Neural progenitor cell (in vitro differentiated cells): ENCODE measurements around the gene CDC42BPG. TPM values are rescaled to one million over a fixed set of nuclear protein-coding genes. Genes with fewer than 3 reads are reported as not detected.
A peak's percentile ranks its signal among the peaks of the same experiment; 100 is the strongest.

Experiments used
- DNase-seq: peaks from one replicate; pipeline ENCODE4 v3.0.0-alpha.2; 2016; ENCODE audit warnings: low spot score
- H2AFZ ChIP-seq: fragments of 200-600 bp; sonication (generic); replicated peaks from 2 replicates; pipeline ENCODE4 v1.6.1; 2016; ENCODE audit warnings: antibody characterized with exemption
- H3F3A ChIP-seq: fragments of 200-600 bp; sonication (generic); 2 replicates; pipeline ENCODE4 v1.6.1; 2016; ENCODE audit warnings: antibody characterized with exemption, low read depth
- H3K27ac ChIP-seq: fragments of 200-600 bp; sonication (generic); 2 replicates; pipeline ENCODE4 v1.5.1; 2016; ENCODE audit warnings: mild to moderate bottlenecking
- H3K27me3 ChIP-seq: fragments of 200-600 bp; sonication (generic); 2 replicates; pipeline ENCODE4 v1.6.1; 2016; ENCODE audit warnings: mild to moderate bottlenecking, moderate library complexity
- H3K36me3 ChIP-seq: fragments of 200-600 bp; sonication (generic); 2 replicates; pipeline ENCODE4 v1.5.1; 2016
- H3K4me1 ChIP-seq: fragments of 200-600 bp; sonication (generic); 2 replicates; pipeline ENCODE4 v1.6.1; 2016; ENCODE audit warnings: mixed run types
- H3K4me2 ChIP-seq: fragments of 200-600 bp; sonication (generic); 2 replicates; pipeline ENCODE4 v1.6.1; 2016
- H3K4me3 ChIP-seq: fragments of 200-600 bp; sonication (generic); 2 replicates; pipeline ENCODE4 v1.5.1; 2016
- H3K79me2 ChIP-seq: fragments of 200-600 bp; sonication (generic); 2 replicates; pipeline ENCODE4 v1.6.1; 2016; ENCODE audit warnings: low read depth
- H3K9ac ChIP-seq: fragments of 200-600 bp; sonication (generic); 2 replicates; pipeline ENCODE4 v1.6.1; 2016
- H3K9me3 ChIP-seq: fragments of 200-600 bp; sonication (generic); 2 replicates; pipeline ENCODE4 v1.5.1; 2016; ENCODE audit warnings: low read depth
- H4K20me1 ChIP-seq: fragments of 200-600 bp; sonication (generic); 2 replicates; pipeline ENCODE4 v1.6.1; 2016; ENCODE audit warnings: low read depth
- H3K27ac Mint-ChIP-seq: 3 replicates; pipeline ENCODE4 v1.8.0; 2021; ENCODE audit warnings: mixed read lengths
- H3K27me3 Mint-ChIP-seq: 2 replicates; pipeline ENCODE4 v1.8.0; 2022; ENCODE audit warnings: low read depth, mild to moderate bottlenecking, inconsistent platforms, moderate library complexity, mixed read lengths; ENCODE audit not compliant: insufficient read depth
- H3K36me3 Mint-ChIP-seq: 3 replicates; pipeline ENCODE4 v1.8.0; 2021; ENCODE audit warnings: mixed read lengths
- H3K4me1 Mint-ChIP-seq: 3 replicates; pipeline ENCODE4 v1.8.0; 2021; ENCODE audit warnings: mixed read lengths
- H3K4me3 Mint-ChIP-seq: 3 replicates; pipeline ENCODE4 v1.8.0; 2021; ENCODE audit warnings: mild to moderate bottlenecking, moderate library complexity, mixed read lengths
- H3K9me3 Mint-ChIP-seq: 3 replicates; pipeline ENCODE4 v1.8.0; 2020; ENCODE audit warnings: mixed read lengths
- CTCF ChIP-seq: fragments of 200-600 bp; sonication (generic); IDR thresholded peaks from 2 replicates; pipeline ENCODE4 v1.5.1; 2017; ENCODE audit warnings: antibody characterized with exemption, mild to moderate bottlenecking
- EZH2 ChIP-seq: fragments of 200-600 bp; sonication (generic); IDR thresholded peaks from 2 replicates; pipeline ENCODE4 v1.6.1; 2017; ENCODE audit warnings: antibody characterized with exemption, mild to moderate bottlenecking, moderate library complexity
- EZH2phosphoT487 ChIP-seq: fragments of 200-600 bp; sonication (generic); IDR thresholded peaks from 2 replicates; pipeline ENCODE4 v1.6.1; 2017; ENCODE audit warnings: antibody characterized with exemption
- total RNA-seq: library from RNA; depleted of rRNA; stranded (reverse); fragments of >200 nt; gene quantifications from 2 replicates; pipeline ENCODE4 v1.2.3, GENCODE V29; 2015; ENCODE audit warnings: low replicate concordance

Gene CDC42BPG
- total RNA-seq, 1 donor from 2014 or later: 0.62 TPM

DNA sequence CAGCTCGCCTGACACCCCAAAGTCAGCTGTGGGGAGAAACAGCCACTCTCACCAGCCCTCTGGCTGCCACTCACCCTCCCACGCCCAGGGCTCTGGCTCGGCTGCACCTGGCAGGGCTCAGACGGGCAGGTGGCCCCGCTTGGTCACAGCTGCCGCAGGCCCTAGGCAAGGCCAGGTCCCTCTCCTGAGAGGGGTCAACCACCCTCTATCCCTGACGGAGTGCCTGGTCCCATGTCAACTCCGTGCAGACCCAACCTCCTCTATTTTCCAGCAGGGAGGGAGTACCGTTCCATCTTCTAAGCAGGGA, 43.3 kb downstream of the CDC42BPG start:
- no peak for TF ChIP-seq CTCF
- no peak for TF ChIP-seq EZH2phosphoT487
- no peak for TF ChIP-seq EZH2
- Histone ChIP-seq H3K9ac (no peak overlapping the region), H3K9me3 (no peaks in the 10 kb centered on the region), H3K4me1 (no peaks in the 10 kb centered on the region), H3K27me3 (no peaks in the 10 kb centered on the region), H3K36me3 (no peaks in the 10 kb centered on the region), H4K20me1 (peaks cover 11% of the 10 kb centered on the region), H3K4me3 (no peak overlapping the region), H3K27ac (no peak overlapping the region), H3F3A (peaks cover 28% of the 10 kb centered on the region), H3K4me2 (no peak overlapping the region), H2AFZ (no peak overlapping the region), H3K79me2 (no peaks in the 10 kb centered on the region)
- Mint-ChIP-seq H3K9me3 (no peaks in the 10 kb centered on the region), H3K4me1 (peaks cover 8% of the 10 kb centered on the region), H3K27me3 (peaks cover 2% of the 10 kb centered on the region), H3K27ac (no peak overlapping the region), H3K36me3 (peaks cover 7% of the 10 kb centered on the region), H3K4me3 (no peak overlapping the region)
- DNase-seq: no peak

GRCh38 chr11:64800303-64801157, 43.9 kb downstream of the CDC42BPG start:
- H2AFZ ChIP-seq: no peak overlapping the region
- peaks cover 28% of the 10 kb centered on the region for H3F3A ChIP-seq
- no peaks in the 10 kb centered on the region for H3K9me3 ChIP-seq
- no peaks in the 10 kb centered on the region for H3K27me3 ChIP-seq
- TF ChIP-seq EZH2phosphoT487: no peak
- no peak for TF ChIP-seq CTCF
- TF ChIP-seq EZH2: no peak
- no peak for DNase-seq
- H3K27me3 Mint-ChIP-seq: peaks cover under 1% of the 10 kb centered on the region
- no peaks in the 10 kb centered on the region for H3K9me3 Mint-ChIP-seq
- H3K79me2 ChIP-seq: no peaks in the 10 kb centered on the region
- H3K27ac ChIP-seq: no peak overlapping the region
- H3K4me1 Mint-ChIP-seq: peaks cover 8% of the 10 kb centered on the region
- no peak overlapping the region for H3K4me3 Mint-ChIP-seq
- no peak overlapping the region for H3K9ac ChIP-seq
- peaks cover 11% of the 10 kb centered on the region for H4K20me1 ChIP-seq
- H3K4me1 ChIP-seq: no peaks in the 10 kb centered on the region
- H3K4me3 ChIP-seq: no peak overlapping the region
- peaks cover 3% of the 10 kb centered on the region for H3K36me3 Mint-ChIP-seq
- no peak overlapping the region for H3K4me2 ChIP-seq
- no peaks in the 10 kb centered on the region for H3K36me3 ChIP-seq
- no peak overlapping the region for H3K27ac Mint-ChIP-seq

DNA sequence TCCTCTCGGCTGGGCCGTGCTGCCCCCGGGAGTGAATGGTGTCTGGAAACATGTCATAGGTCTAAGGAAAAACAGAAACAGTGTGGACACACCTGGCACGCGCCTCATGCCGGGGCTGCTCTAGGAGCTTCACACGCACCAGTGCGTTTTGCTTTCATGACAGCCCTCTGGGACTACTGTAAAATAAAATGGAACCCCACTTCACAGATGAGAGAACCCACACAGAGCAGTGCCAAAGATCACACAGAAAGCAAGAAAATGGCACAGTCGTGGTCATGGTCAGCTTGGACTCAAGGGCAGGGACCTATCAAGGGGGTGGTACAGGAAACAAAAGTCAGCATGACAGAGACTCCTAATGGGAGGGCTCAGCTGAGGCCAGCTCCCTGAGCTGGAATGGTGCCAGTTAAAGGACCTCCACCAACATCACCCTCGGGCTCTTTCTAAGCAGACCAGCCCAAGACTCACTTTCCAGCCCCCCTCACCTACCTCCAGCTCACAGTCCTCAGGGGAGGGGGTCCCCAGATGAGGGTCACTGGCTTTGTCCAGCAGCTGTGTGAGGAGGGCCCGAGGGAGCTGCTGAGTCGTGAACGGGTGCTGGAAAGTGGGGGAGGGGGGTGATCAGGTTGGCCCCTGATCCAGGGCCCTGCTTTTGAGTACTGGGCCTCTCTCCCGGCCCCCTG, 44.7 kb downstream of the CDC42BPG start:
- peaks cover 8% of the 10 kb centered on the region for H3K4me1 Mint-ChIP-seq
- H3K27me3 Mint-ChIP-seq: no peaks in the 10 kb centered on the region
- H3K4me3 Mint-ChIP-seq: peak overlapping the region; percentile 18

DNA sequence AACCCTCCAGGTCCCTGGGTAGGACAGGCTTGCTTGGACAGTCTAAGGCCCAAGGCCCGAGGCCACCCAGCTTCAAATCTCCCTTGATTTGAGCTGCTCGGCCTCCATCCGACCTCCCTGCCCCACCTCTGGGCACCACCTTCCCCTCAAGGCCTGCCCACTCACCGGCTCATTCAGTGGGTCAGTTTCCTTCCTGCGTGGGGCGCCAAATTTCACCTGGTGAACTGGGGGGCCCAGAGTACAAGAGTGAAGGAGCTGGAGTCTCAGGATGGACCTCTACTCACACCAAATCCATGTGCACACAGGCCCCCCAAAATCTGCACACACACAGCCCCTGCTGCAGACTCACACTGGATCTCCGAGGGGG, 45.2 kb downstream of the CDC42BPG start:
- Histone ChIP-seq H3K9ac (no peak overlapping the region), H3K27me3 (no peaks in the 10 kb centered on the region), H3K36me3 (no peaks in the 10 kb centered on the region), H3K27ac (no peak overlapping the region), H3K4me3 (no peak overlapping the region), H2AFZ (no peak overlapping the region), H3K9me3 (no peaks in the 10 kb centered on the region), H3K4me1 (no peaks in the 10 kb centered on the region), H3K4me2 (no peak overlapping the region), H3F3A (peaks cover 22% of the 10 kb centered on the region), H3K79me2 (no peaks in the 10 kb centered on the region), H4K20me1 (peaks cover 6% of the 10 kb centered on the region)
- peaks cover 8% of the 10 kb centered on the region for H3K4me1 Mint-ChIP-seq
- no peak overlapping the region for H3K4me3 Mint-ChIP-seq
- no peak for DNase-seq
- no peaks in the 10 kb centered on the region for H3K9me3 Mint-ChIP-seq
- no peak overlapping the region for H3K27ac Mint-ChIP-seq
- no peaks in the 10 kb centered on the region for H3K27me3 Mint-ChIP-seq
- peaks cover 2% of the 10 kb centered on the region for H3K36me3 Mint-ChIP-seq
- TF ChIP-seq EZH2phosphoT487: no peak
- TF ChIP-seq EZH2: no peak
- no peak for TF ChIP-seq CTCF

More for the DNA sequence above, 44.7 kb downstream of the CDC42BPG start:
- DNase-seq: no peak
- no peaks in the 10 kb centered on the region for H3K9me3 ChIP-seq
- H3K4me3 ChIP-seq: no peak overlapping the region
- H3K9ac ChIP-seq: no peak overlapping the region
- no peaks in the 10 kb centered on the region for H3K36me3 ChIP-seq
- no peak overlapping the region for H3K27ac ChIP-seq
- TF ChIP-seq EZH2phosphoT487: no peak
- TF ChIP-seq EZH2: no peak
- no peaks in the 10 kb centered on the region for H3K4me1 ChIP-seq
- H3K4me2 ChIP-seq: no peak overlapping the region
- no peaks in the 10 kb centered on the region for H3K27me3 ChIP-seq
- peaks cover 11% of the 10 kb centered on the region for H4K20me1 ChIP-seq
- no peaks in the 10 kb centered on the region for H3K79me2 ChIP-seq
- H2AFZ ChIP-seq: no peak overlapping the region
- Mint-ChIP-seq H3K27ac (no peak overlapping the region), H3K36me3 (peaks cover 2% of the 10 kb centered on the region), H3K9me3 (no peaks in the 10 kb centered on the region)
- H3F3A ChIP-seq: peaks cover 27% of the 10 kb centered on the region
